HG03196 (cell line): ENCODE measurements around the gene PDCD6IP.
"Not testable (repeated sequence)": the region's sequence is repeated elsewhere in the genome, so short reads cannot be mapped to it uniquely, and the experiment has no call there.

ENCODE experiments used
- ATAC-seq: cut with Tn5 transposase; IDR thresholded peaks from one replicate; pipeline ENCODE4 v1.9.1; 2021; ENCODE audit not compliant: unreplicated experiment

PDCD6IP gene

GRCh38 chr3:33848624-33849347, 50.4 kb downstream of the PDCD6IP start:
- ATAC-seq, result no peak

GRCh38 chr3:33850599-33850998, 52.2 kb downstream of the PDCD6IP start:
- ATAC-seq, result not testable (repeated sequence)

GRCh38 chr3:33855407-33855806, 57.0 kb downstream of the PDCD6IP start:
- peak; percentile 71 for ATAC-seq

- ATAC-seq, result no peak
Observed at GRCh38 chr3:33855884-33856546, 57.6 kb downstream of the PDCD6IP start.

- ATAC-seq, result not testable (repeated sequence)
Observed at GRCh38 chr3:33857701-33858100, 59.3 kb downstream of the PDCD6IP start.

- ATAC-seq, result no peak
Observed at GRCh38 chr3:33858131-33858530, 59.7 kb downstream of the PDCD6IP start.

GRCh38 chr3:33860373-33861050, 62.1 kb downstream of the PDCD6IP start:
- ATAC-seq, result no peak

- no peak for ATAC-seq
Observed at GRCh38 chr3:33865133-33865532, 66.7 kb downstream of the PDCD6IP start.

GRCh38 chr3:33868309-33868708, 69.9 kb downstream of the PDCD6IP start:
- no peak for ATAC-seq

- no peak for ATAC-seq
Observed at GRCh38 chr3:33869977-33870376, 71.5 kb downstream of the PDCD6IP start.

- ATAC-seq, result no peak
Observed at GRCh38 chr3:33874815-33875214, 76.4 kb downstream of the PDCD6IP start.

GRCh38 chr3:33875680-33876079, 77.2 kb downstream of the PDCD6IP start:
- ATAC-seq, result no peak

- ATAC-seq, result no peak
Observed at GRCh38 chr3:33877187-33877586, 78.8 kb downstream of the PDCD6IP start.

- no peak for ATAC-seq
Observed at GRCh38 chr3:33879540-33879939, 81.1 kb downstream of the PDCD6IP start.

GRCh38 chr3:33881156-33882064, 83.0 kb downstream of the PDCD6IP start:
- no peak for ATAC-seq

GRCh38 chr3:33882296-33882695, 83.9 kb downstream of the PDCD6IP start:
- no peak for ATAC-seq

GRCh38 chr3:33883538-33883950, 85.1 kb downstream of the PDCD6IP start:
- ATAC-seq, result no peak

- no peak for ATAC-seq
Observed at GRCh38 chr3:33883951-33884561, 85.6 kb downstream of the PDCD6IP start.

GRCh38 chr3:33884701-33885100, 86.3 kb downstream of the PDCD6IP start:
- no peak for ATAC-seq

GRCh38 chr3:33885496-33885895, 87.1 kb downstream of the PDCD6IP start:
- no peak for ATAC-seq

- no peak for ATAC-seq
Observed at GRCh38 chr3:33886015-33886414, 87.6 kb downstream of the PDCD6IP start.
